Skeletal muscle satellite cell (primary cell): Measurements from ENCODE around the gene CRYBG1. TPM values are rescaled to one million over a fixed set of nuclear protein-coding genes. Genes with fewer than 3 reads are reported as not detected.

Experiments
- H3K27me3 ChIP-seq: 2 replicates; pipeline ENCODE4 v1.7.0; 2013; ENCODE audit warnings: low read length; ENCODE audit not compliant: control insufficient read depth, insufficient read depth
- H3K36me3 ChIP-seq: 2 replicates; pipeline ENCODE4 v1.7.0; 2013; ENCODE audit warnings: mild to moderate bottlenecking, control low read depth, low read length; ENCODE audit not compliant: insufficient read depth
- H3K4me1 ChIP-seq: 2 replicates; pipeline ENCODE4 v1.7.0; 2013; ENCODE audit warnings: low read length; ENCODE audit not compliant: control insufficient read depth, insufficient read depth
- H3K4me2 ChIP-seq: 2 replicates; pipeline ENCODE4 v1.7.0; 2013; ENCODE audit warnings: mild to moderate bottlenecking, low read length
- H3K4me3 ChIP-seq: 2 replicates; pipeline ENCODE4 v1.7.0; 2013; ENCODE audit warnings: low read length
- H3K9ac ChIP-seq: 2 replicates; pipeline ENCODE4 v1.7.0; 2013; ENCODE audit warnings: mild to moderate bottlenecking, low read depth, low read length, moderate library complexity
- H3K9me3 ChIP-seq: replicated peaks from 2 replicates; pipeline ENCODE4 v1.7.0; 2013; ENCODE audit warnings: mild to moderate bottlenecking, control low read depth, low read length
- total RNA-seq: library from RNA; depleted of rRNA; stranded (reverse); fragments of >200 nt; gene quantifications from 2 replicates; pipeline ENCODE4 v1.2.3, GENCODE V29; 2012; rRNA removed

The CRYBG1 gene, protein sequence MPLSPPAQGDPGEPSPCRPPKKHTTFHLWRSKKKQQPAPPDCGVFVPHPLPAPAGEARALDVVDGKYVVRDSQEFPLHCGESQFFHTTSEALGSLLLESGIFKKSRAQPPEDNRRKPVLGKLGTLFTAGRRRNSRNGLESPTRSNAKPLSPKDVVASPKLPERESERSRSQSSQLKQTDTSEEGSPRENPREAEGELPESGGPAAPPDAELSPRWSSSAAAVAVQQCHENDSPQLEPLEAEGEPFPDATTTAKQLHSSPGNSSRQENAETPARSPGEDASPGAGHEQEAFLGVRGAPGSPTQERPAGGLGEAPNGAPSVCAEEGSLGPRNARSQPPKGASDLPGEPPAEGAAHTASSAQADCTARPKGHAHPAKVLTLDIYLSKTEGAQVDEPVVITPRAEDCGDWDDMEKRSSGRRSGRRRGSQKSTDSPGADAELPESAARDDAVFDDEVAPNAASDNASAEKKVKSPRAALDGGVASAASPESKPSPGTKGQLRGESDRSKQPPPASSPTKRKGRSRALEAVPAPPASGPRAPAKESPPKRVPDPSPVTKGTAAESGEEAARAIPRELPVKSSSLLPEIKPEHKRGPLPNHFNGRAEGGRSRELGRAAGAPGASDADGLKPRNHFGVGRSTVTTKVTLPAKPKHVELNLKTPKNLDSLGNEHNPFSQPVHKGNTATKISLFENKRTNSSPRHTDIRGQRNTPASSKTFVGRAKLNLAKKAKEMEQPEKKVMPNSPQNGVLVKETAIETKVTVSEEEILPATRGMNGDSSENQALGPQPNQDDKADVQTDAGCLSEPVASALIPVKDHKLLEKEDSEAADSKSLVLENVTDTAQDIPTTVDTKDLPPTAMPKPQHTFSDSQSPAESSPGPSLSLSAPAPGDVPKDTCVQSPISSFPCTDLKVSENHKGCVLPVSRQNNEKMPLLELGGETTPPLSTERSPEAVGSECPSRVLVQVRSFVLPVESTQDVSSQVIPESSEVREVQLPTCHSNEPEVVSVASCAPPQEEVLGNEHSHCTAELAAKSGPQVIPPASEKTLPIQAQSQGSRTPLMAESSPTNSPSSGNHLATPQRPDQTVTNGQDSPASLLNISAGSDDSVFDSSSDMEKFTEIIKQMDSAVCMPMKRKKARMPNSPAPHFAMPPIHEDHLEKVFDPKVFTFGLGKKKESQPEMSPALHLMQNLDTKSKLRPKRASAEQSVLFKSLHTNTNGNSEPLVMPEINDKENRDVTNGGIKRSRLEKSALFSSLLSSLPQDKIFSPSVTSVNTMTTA (N-terminal part only)
- 84.3 and 98.1 TPM in 2 replicates for total RNA-seq

DNA sequence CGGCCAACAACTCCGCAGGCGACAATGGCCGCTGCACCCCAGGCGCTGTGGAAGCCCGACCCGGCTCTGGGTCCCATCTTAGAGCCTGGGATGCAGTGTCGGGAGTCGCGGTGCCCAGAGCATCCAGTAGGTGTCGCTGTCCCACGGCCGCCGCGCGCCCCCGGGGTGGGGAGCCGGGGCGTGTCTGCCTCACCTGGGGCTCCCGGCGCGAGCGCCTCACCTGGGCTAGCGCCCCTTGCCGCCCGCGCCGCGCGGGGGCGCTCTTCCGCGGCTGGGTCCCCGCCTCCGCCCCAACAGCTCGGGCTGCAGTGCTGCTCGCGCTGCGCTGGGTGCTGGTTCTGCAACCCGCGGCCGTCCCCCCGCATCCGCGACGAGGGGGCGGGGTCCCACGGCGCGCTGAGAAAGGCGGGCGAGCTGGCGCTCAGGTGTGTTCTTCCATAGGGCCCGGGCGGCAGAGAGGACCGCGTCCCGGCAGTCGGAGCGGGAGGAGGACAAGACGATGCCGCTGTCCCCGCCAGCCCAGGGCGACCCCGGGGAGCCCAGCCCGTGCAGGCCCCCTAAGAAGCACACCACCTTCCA is at the start of gene CRYBG1:
Gene CRYBG1 (plus strand): TSS at position 308 of the 579 bp plus-strand sequence. CDS start 192 bp downstream, at position 500.
- H3K4me1 ChIP-seq, result peaks cover 14% of the 10 kb centered on the region
- no peaks in the 10 kb centered on the region for H3K9me3 ChIP-seq
- H3K36me3 ChIP-seq, result no peaks in the 10 kb centered on the region
- H3K9ac ChIP-seq, result no peak within 1 kb of the TSS
- H3K4me2 ChIP-seq, result peak within 1 kb of the TSS; percentile 95
- peak within 1 kb of the TSS; percentile 71 for H3K4me3 ChIP-seq
- peaks cover 48% of the 10 kb centered on the region for H3K27me3 ChIP-seq

DNA sequence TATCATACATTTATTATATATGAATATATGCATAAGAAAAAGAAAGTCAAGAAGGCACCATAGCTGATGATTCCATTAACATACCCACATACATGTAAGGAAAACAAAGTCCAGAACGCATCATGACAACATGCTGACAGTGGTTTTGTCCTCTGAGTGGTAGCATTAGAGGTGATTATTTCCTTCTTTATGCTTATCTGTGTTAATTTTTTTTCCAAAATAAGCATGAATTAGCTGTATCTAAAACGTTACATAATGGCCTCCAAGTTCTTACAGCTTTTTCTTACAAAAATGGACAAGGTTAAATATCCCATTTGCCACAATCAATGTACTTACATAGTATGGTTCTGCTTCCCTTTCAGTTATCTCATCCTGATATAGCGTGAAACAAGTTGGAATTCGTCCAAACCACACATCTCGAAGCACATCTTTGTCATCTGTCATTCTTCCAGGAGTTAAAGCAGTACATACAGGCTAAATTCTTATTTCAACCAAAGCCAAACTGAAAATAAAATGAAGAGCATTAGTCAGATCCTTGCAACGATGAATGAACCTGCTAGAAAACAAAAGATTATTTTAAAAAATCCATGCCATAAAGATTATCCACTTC is 44.6 kb upstream of the CRYBG1 start:
- Histone ChIP-seq H3K9ac (no peak overlapping the region), H3K27me3 (no peaks in the 10 kb centered on the region), H3K4me3 (no peak overlapping the region), H3K4me1 (peaks cover 34% of the 10 kb centered on the region), H3K36me3 (peaks cover 15% of the 10 kb centered on the region), H3K9me3 (no peaks in the 10 kb centered on the region), H3K4me2 (peak overlapping the region; percentile 66)

DNA sequence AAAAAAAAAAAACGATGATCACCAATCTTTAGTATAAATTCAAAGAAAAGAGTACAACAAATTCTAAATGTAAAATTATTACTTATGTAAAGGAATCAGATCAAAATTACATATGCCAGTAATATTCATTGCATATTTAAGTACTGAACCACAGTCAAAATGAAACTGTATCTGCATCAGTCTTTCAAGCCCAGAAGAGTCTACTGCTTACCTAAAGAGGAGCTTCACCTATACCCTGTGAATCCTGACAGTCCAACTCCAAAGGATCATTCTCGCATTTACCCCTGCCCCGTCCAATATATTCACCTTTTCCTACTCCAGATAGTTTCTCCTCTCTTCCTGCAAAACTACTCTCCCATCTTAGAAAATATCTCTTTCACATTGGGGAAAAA is 44.1 kb upstream of the CRYBG1 start:
- H3K9ac ChIP-seq, result peak overlapping the region; percentile 16
- no peaks in the 10 kb centered on the region for H3K27me3 ChIP-seq
- H3K9me3 ChIP-seq, result no peaks in the 10 kb centered on the region
- peak overlapping the region; percentile 66 for H3K4me2 ChIP-seq
- H3K4me1 ChIP-seq, result peaks cover 29% of the 10 kb centered on the region
- H3K4me3 ChIP-seq, result no peak overlapping the region
- peaks cover 15% of the 10 kb centered on the region for H3K36me3 ChIP-seq

DNA sequence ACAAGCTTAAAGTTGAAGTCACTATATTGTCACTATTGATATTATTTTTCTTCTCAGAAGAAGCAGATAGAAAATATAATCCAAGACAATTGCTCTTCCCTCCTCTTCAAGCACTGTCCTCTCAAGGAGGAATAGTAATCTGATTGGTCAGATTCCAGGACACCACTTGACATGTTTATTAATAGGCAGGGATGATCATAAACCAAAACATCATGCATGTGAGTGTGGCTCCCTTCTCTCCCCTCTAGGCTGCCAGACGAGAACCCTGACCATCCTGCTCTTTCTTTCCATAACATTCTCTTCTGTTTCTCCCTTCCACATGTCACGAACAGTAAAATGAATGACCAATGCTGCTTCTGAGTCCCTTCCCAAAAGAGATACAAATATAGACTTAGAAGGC is 42.5 kb upstream of the CRYBG1 start:
- H3K4me3 ChIP-seq, result no peak overlapping the region
- H3K4me1 ChIP-seq, result peaks cover 20% of the 10 kb centered on the region
- H3K4me2 ChIP-seq, result no peak overlapping the region
- no peaks in the 10 kb centered on the region for H3K9me3 ChIP-seq
- H3K36me3 ChIP-seq, result peaks cover 11% of the 10 kb centered on the region
- H3K27me3 ChIP-seq, result no peaks in the 10 kb centered on the region
- H3K9ac ChIP-seq, result no peak overlapping the region

DNA sequence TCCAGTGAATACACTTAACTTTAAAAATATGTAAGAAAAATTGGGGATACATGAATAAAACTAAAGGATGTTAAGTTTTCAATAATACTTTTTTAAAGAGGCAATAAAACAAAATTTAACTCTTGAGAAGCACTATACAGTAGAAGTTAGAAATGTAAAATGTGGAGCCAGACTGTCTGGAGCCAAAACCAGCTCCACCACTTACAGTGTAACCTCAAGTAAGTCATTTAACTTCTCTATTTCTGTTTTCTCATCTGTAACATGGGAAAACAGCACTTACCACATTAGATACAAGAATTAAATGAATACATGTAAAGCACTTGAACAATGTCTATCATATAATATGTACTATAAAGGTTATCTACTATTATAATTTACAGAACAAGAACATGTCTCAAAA is 41.7 kb upstream of the CRYBG1 start:
- Histone ChIP-seq H3K4me2 (no peak overlapping the region), H3K9ac (no peak overlapping the region), H3K36me3 (peaks cover 7% of the 10 kb centered on the region), H3K9me3 (no peaks in the 10 kb centered on the region), H3K4me3 (no peak overlapping the region), H3K27me3 (no peaks in the 10 kb centered on the region), H3K4me1 (peaks cover 22% of the 10 kb centered on the region)

DNA sequence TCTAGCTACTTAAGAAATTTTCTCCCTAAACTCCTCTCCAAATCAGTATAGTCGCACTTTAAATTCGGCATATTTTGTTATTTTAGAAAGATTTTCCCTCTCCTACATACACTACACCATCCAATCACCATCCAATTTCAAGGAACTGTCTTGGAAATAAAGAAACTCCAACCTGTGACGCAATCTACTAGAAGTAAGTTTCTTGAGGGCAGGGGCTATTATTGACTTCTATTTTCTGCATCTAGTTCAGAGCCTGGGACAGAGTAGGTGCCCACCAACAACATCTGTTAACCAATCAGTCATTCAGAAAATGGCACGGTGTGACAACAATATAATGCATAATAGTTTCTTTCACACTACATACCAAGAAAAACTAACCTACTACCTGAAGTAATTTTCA is 38.6 kb upstream of the CRYBG1 start:
- Histone ChIP-seq H3K4me3 (no peak overlapping the region), H3K9me3 (no peaks in the 10 kb centered on the region), H3K27me3 (no peaks in the 10 kb centered on the region), H3K4me2 (no peak overlapping the region), H3K9ac (no peak overlapping the region), H3K4me1 (peaks cover 15% of the 10 kb centered on the region), H3K36me3 (no peaks in the 10 kb centered on the region)

DNA sequence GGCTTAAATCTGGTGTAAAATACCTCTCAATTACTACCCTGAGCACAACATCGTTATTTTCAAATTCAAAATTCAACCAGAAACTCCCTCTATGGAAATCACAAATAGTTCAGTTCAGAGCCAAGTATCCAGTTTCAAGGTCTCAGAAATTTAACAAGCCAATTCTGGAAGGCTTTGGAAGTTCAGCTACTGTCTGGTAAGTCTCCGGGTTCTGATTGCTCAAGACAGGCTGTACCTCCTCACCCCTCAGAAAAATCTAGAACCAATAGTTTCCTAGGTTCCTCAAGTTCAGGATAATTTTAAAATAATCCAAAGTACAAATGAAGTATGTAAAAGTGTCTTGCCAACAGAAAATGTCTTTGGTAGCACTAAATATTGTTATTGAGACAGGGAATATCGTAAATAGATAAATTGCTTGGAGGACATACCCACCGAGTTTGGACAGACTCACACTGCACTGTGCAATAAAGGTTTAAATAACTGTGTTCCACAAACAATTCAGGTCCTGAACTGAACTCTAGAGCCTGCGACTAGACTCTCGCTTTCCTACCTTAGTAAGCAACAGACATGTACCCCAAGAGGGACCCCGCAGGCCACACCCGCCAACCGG is 35.7 kb upstream of the CRYBG1 start:
- Histone ChIP-seq H3K4me3 (peak overlapping the region; percentile 91), H3K9ac (peak overlapping the region; percentile 91), H3K4me1 (peaks cover 9% of the 10 kb centered on the region), H3K9me3 (no peaks in the 10 kb centered on the region), H3K4me2 (peak overlapping the region; percentile 80), H3K27me3 (peaks cover 8% of the 10 kb centered on the region), H3K36me3 (no peaks in the 10 kb centered on the region)

DNA sequence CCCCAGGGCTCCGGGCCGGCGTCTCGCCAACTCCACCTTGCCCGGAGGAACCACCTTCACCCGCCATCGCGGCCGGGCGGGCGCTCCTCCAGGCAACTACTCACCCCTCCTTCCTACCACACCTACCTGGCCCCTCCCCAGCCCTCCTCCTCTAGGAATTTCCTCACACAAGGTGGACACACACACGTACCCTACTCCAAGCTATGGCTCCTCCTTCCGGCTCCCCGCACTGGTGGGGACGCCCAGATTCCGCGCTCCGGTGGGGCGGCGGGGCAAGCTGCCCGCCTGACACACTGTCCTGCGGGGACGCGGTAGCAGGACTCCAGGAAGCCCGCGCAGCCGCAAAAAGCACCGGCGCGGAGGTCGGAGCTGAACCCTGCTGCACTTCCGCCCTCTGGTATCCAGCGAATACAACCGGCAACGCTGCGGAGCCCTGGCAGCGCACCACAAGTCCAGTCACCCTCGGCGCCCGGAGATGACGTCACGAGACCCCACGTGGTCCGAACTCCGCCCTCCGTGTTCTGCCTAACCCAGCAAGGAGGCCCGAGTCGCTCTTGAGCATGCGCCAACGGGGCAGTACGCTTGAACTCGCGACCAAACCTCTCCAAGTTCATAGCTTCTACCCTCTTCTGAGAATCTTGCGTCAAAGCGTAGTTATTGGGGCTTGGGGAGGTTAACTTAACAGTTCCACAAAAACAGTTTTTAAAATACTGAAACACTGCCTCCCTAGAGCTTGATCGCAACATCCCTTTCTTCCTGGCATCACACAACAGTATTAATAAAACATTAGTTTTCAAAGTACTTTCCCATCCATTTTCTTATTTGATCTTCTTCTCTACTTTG is 35.0 kb upstream of the CRYBG1 start, which contains the start of gene ATG5:
Gene ATG5 (minus strand): TSS at position 425 of the 843 bp plus-strand sequence. CDS start 9,552 bp downstream, outside the sequence.
- peak within 1 kb of the TSS; percentile 91 for H3K9ac ChIP-seq
- H3K36me3 ChIP-seq, result no peaks in the 10 kb centered on the region
- peak within 1 kb of the TSS; percentile 80 for H3K4me2 ChIP-seq
- peak within 1 kb of the TSS; percentile 91 for H3K4me3 ChIP-seq
- H3K9me3 ChIP-seq, result no peaks in the 10 kb centered on the region
- peaks cover 14% of the 10 kb centered on the region for H3K27me3 ChIP-seq
- peaks cover 9% of the 10 kb centered on the region for H3K4me1 ChIP-seq

DNA sequence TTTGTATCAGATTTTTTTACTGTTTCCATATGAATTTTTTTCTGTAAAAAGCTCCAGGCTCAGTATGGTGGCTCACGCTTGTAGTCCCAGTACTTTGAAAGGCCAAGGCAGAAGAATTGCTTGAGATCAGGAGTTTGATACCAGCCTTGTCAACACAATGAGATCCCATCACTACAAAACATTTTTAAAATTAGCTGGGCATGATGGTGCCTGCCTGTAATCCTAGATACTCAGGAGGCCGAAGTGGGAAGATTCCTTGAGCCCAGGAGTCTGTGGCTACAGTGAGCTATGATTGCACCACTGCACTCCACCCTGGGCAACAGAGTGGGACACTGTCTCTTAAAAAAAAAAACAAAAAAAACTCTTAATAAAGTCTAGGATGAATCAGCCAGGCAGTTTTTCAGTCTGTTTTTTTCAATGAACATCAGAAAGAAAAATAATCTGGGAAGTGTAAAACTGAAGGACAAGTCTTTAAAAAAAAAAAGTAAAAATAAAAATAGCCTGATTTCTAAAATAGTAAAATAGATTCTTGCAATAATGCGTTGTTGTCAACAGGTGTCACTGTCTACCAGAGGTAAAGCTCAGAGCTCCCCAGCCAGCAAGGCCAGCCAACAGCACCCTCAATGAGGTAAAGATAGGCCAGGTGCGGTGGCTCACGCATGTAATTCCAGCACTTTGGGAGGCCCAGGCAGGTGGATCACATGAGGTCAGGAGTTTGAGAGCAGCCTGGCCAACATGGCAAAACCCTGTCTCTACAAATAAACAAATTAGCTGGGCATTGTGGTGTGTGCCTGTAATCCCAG is 25.7 kb upstream of the CRYBG1 start:
- no peak overlapping the region for H3K4me3 ChIP-seq

More for the DNA sequence above, 25.7 kb upstream of the CRYBG1 start:
- no peak overlapping the region for H3K4me2 ChIP-seq
- H3K36me3 ChIP-seq, result no peaks in the 10 kb centered on the region
- peaks cover 4% of the 10 kb centered on the region for H3K4me1 ChIP-seq
- peaks cover 16% of the 10 kb centered on the region for H3K27me3 ChIP-seq
- no peaks in the 10 kb centered on the region for H3K9me3 ChIP-seq
- H3K9ac ChIP-seq, result no peak overlapping the region
